ENCODE data around the gene DCLRE1C. TPM values are rescaled to one million over a fixed set of nuclear protein-coding genes. Genes with fewer than 3 reads are reported as not detected.

DCLRE1C gene
- total and polyA plus RNA-seq, 9 of the 15 experiments (the other 6 are each of a cell fraction or from before 2014, with no cell fraction given), result 8.8 to 22.2 (median 13.9) TPM

GRCh38 chr10:14959221-14960057 lies 5.5 kb upstream of the DCLRE1C start, which contains the start of gene MEIG1 (continued):
- TF ChIP-seq PHF8 (IDR thresholded peaks at IDR 0.05; ENCODE audit: borderline replicate concordance, low read length) (peak; percentile 75; the same call in 1 of the 2 replicates), RFX5 (IDR thresholded peaks at IDR 0.05; ENCODE audit: low read depth, low read length) (no peak), ZNF239 (CRISPR knock-in tag; IDR thresholded peaks at IDR 0.05) (no peak), IRF1 (CRISPR knock-in tag; IDR thresholded peaks at IDR 0.05; ENCODE audit: borderline replicate concordance) (no peak), L3MBTL2 (IDR thresholded peaks at IDR 0.05) (no peak), ETV5 (CRISPR knock-in tag; IDR thresholded peaks at IDR 0.05; ENCODE audit: low read depth) (peak; percentile 67; the same call in 1 of the 2 replicates), SMARCA5 (IDR thresholded peaks at IDR 0.05) (no peak), MECOM (CRISPR knock-in tag; IDR thresholded peaks at IDR 0.05) (0 out of 2 replicates have a peak, but pooled peaks have one; percentile 15), ZNF253 (CRISPR knock-in tag; conservative IDR thresholded peaks at IDR 0.05) (no peak), ZNF764 (CRISPR knock-in tag; IDR thresholded peaks at IDR 0.05; ENCODE audit: low read depth) (no peak), ETV1 (tag; conservative IDR thresholded peaks at IDR 0.05; ENCODE audit: low read depth) (peak; percentile 90), ZBTB2 (IDR thresholded peaks at IDR 0.05) (peak; percentile 97), POLR2G (IDR thresholded peaks at IDR 0.05; ENCODE audit: low read depth, low read length) (peak; percentile 79)
- TF ChIP-seq, protein P1, sequence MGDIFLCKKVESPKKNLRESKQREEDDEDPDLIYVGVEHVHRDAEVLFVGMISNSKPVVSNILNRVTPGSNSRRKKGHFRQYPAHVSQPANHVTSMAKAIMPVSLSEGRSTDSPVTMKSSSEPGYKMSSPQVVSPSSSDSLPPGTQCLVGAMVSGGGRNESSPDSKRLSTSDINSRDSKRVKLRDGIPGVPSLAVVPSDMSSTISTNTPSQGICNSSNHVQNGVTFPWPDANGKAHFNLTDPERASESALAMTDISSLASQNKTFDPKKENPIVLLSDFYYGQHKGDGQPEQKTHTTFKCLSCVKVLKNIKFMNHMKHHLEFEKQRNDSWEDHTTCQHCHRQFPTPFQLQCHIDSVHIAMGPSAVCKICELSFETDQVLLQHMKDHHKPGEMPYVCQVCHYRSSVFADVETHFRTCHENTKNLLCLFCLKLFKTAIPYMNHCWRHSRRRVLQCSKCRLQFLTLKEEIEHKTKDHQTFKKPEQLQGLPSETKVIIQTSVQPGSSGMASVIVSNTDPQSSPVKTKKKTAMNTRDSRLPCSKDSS (IDR thresholded peaks at IDR 0.05; ENCODE audit: low read depth, partially characterized antibody), result no peak
- TF ChIP-seq, protein P2, sequence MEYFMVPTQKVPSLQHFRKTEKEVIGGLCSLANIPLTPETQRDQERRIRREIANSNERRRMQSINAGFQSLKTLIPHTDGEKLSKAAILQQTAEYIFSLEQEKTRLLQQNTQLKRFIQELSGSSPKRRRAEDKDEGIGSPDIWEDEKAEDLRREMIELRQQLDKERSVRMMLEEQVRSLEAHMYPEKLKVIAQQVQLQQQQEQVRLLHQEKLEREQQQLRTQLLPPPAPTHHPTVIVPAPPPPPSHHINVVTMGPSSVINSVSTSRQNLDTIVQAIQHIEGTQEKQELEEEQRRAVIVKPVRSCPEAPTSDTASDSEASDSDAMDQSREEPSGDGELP (CRISPR knock-in tag; IDR thresholded peaks at IDR 0.05; ENCODE audit: borderline replicate concordance), result peak; percentile 66
- TF ChIP-seq, protein P3, sequence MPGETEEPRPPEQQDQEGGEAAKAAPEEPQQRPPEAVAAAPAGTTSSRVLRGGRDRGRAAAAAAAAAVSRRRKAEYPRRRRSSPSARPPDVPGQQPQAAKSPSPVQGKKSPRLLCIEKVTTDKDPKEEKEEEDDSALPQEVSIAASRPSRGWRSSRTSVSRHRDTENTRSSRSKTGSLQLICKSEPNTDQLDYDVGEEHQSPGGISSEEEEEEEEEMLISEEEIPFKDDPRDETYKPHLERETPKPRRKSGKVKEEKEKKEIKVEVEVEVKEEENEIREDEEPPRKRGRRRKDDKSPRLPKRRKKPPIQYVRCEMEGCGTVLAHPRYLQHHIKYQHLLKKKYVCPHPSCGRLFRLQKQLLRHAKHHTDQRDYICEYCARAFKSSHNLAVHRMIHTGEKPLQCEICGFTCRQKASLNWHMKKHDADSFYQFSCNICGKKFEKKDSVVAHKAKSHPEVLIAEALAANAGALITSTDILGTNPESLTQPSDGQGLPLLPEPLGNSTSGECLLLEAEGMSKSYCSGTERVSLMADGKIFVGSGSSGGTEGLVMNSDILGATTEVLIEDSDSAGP (CRISPR knock-in tag; IDR thresholded peaks at IDR 0.05), result no peak
- TF ChIP-seq, protein P4, sequence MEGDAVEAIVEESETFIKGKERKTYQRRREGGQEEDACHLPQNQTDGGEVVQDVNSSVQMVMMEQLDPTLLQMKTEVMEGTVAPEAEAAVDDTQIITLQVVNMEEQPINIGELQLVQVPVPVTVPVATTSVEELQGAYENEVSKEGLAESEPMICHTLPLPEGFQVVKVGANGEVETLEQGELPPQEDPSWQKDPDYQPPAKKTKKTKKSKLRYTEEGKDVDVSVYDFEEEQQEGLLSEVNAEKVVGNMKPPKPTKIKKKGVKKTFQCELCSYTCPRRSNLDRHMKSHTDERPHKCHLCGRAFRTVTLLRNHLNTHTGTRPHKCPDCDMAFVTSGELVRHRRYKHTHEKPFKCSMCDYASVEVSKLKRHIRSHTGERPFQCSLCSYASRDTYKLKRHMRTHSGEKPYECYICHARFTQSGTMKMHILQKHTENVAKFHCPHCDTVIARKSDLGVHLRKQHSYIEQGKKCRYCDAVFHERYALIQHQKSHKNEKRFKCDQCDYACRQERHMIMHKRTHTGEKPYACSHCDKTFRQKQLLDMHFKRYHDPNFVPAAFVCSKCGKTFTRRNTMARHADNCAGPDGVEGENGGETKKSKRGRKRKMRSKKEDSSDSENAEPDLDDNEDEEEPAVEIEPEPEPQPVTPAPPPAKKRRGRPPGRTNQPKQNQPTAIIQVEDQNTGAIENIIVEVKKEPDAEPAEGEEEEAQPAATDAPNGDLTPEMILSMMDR (IDR thresholded peaks at IDR 0.05 in 2 of 3, conservative IDR thresholded peaks at IDR 0.05 in 1 of 3; ENCODE audit: insufficient read depth in 2 of 3, low read depth in 1 of 3, low read length in 3 of 3), result no peak
- TF ChIP-seq, protein P5, sequence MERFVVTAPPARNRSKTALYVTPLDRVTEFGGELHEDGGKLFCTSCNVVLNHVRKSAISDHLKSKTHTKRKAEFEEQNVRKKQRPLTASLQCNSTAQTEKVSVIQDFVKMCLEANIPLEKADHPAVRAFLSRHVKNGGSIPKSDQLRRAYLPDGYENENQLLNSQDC (CRISPR knock-in tag; IDR thresholded peaks at IDR 0.05), result no peak
